Ovary (tissue), 3 donors: Measurements from ENCODE around the gene CACNA2D1.

Source experiments
- CTCF ChIP-seq, 3 donors: fragments of 450-650 bp in 2 of 3; fragments of 200-600 bp in 1 of 3; IDR thresholded peaks; one replicate each; pipeline versions ENCODE4 v1.5.1 to v1.8.0; 2016 to 2022; ENCODE audit warnings: antibody characterized with exemption in 3 of 3, mild to moderate bottlenecking in 1 of 3
- POLR2A ChIP-seq: fragments of 450-650 bp; IDR thresholded peaks from one replicate; pipeline ENCODE4 v1.6.1; 2017; ENCODE audit warnings: antibody characterized with exemption, mild to moderate bottlenecking, moderate library complexity
- donor health status: DM: no; HTN: no; CAD: no.

GRCh38 chr7:82404094-82404493, 39.5 kb downstream of the CACNA2D1 start:
- TF ChIP-seq CTCF (IDR thresholded peaks at IDR 0.05) (no peak), POLR2A (no peak)
